ENCODE results near the gene EGF. TPM values are rescaled to one million over a fixed set of nuclear protein-coding genes. Genes with fewer than 3 reads are reported as not detected.

The EGF gene
- total RNA-seq, 3 donors from 2014 or later, result 12.5 to 15.5 TPM; not detected in 1

- Histone ChIP-seq H3K4me3 (no peak overlapping the region), H3K9me3 (no peaks in the 10 kb centered on the region), H3K4me1 (no peaks in the 10 kb centered on the region), H3K36me3 (no peaks in the 10 kb centered on the region), H3K27ac (no peak overlapping the region), H3K27me3 (no peaks in the 10 kb centered on the region)
- intact Hi-C loops (cut with DNase I; ENCODE audit: low total_unique reads), result no loop called here
- TF ChIP-seq CTCF (IDR thresholded peaks at IDR 0.05) (no peak), POLR2AphosphoS5 (IDR thresholded peaks at IDR 0.05) (no peak), POLR2A (IDR thresholded peaks at IDR 0.05) (no peak)
- DNase-seq (ENCODE audit: low spot score in 2 of 2), result no peak
These were observed 77.9 kb downstream of the EGF start for GRCh38 chr4:109990261-109991257.

GRCh38 chr4:109993116-109993515, 80.4 kb downstream of the EGF start:
- no peaks in the 10 kb centered on the region for H3K36me3 ChIP-seq
- no peak for DNase-seq (ENCODE audit: low spot score in 2 of 2)
- H3K4me1 ChIP-seq, result no peaks in the 10 kb centered on the region
- H3K27me3 ChIP-seq, result no peaks in the 10 kb centered on the region
- no peaks in the 10 kb centered on the region for H3K9me3 ChIP-seq
- no peak overlapping the region for H3K27ac ChIP-seq
- intact Hi-C loops (cut with DNase I; ENCODE audit: low total_unique reads), result no loop called here
- no peak for TF ChIP-seq POLR2A (IDR thresholded peaks at IDR 0.05)
- TF ChIP-seq POLR2AphosphoS5 (IDR thresholded peaks at IDR 0.05), result no peak
- TF ChIP-seq CTCF (IDR thresholded peaks at IDR 0.05), result no peak
- no peak overlapping the region for H3K4me3 ChIP-seq

GRCh38 chr4:109994415-109994827, 81.7 kb downstream of the EGF start:
- DNase-seq (ENCODE audit: low spot score in 2 of 2), result no peak
- no peaks in the 10 kb centered on the region for H3K27me3 ChIP-seq
- H3K4me3 ChIP-seq, result no peak overlapping the region
- no peaks in the 10 kb centered on the region for H3K36me3 ChIP-seq
- no peak overlapping the region for H3K27ac ChIP-seq
- TF ChIP-seq CTCF (IDR thresholded peaks at IDR 0.05) (no peak), POLR2A (IDR thresholded peaks at IDR 0.05) (no peak), POLR2AphosphoS5 (IDR thresholded peaks at IDR 0.05) (no peak)
- intact Hi-C loops (cut with DNase I; ENCODE audit: low total_unique reads), result no loop called here
- no peaks in the 10 kb centered on the region for H3K4me1 ChIP-seq
- H3K9me3 ChIP-seq, result no peaks in the 10 kb centered on the region

DNA sequence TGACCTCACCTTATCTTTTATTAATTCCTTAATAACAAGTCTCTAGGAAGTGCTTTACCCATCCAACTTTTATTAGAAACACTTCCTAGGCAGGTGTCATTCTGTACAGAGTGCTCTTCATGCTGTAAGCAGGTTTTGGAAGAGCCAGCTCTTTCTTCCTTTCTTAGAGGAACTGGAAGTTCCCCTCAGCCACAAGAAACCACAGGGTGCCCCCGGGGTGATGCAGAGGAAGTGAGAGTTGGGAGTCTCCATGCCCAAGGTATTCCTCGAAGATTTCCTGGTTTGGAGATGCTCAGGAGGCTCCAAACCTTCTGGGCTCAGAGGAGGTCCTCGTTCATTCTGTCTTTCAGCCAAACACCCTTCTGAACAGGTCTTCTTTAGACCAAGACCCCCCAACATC, 83.8 kb downstream of the EGF start:
- no peaks in the 10 kb centered on the region for H3K9me3 ChIP-seq
- H3K27ac ChIP-seq, result no peak overlapping the region
- H3K4me3 ChIP-seq, result no peak overlapping the region
- no peak for DNase-seq (ENCODE audit: low spot score in 2 of 2)
- intact Hi-C loops (cut with DNase I; ENCODE audit: low total_unique reads), result no loop called here
- no peak for TF ChIP-seq CTCF (IDR thresholded peaks at IDR 0.05)
- no peak for TF ChIP-seq POLR2A (IDR thresholded peaks at IDR 0.05)
- TF ChIP-seq POLR2AphosphoS5 (IDR thresholded peaks at IDR 0.05), result no peak
- no peaks in the 10 kb centered on the region for H3K36me3 ChIP-seq
- H3K27me3 ChIP-seq, result no peaks in the 10 kb centered on the region
- H3K4me1 ChIP-seq, result no peaks in the 10 kb centered on the region

DNA sequence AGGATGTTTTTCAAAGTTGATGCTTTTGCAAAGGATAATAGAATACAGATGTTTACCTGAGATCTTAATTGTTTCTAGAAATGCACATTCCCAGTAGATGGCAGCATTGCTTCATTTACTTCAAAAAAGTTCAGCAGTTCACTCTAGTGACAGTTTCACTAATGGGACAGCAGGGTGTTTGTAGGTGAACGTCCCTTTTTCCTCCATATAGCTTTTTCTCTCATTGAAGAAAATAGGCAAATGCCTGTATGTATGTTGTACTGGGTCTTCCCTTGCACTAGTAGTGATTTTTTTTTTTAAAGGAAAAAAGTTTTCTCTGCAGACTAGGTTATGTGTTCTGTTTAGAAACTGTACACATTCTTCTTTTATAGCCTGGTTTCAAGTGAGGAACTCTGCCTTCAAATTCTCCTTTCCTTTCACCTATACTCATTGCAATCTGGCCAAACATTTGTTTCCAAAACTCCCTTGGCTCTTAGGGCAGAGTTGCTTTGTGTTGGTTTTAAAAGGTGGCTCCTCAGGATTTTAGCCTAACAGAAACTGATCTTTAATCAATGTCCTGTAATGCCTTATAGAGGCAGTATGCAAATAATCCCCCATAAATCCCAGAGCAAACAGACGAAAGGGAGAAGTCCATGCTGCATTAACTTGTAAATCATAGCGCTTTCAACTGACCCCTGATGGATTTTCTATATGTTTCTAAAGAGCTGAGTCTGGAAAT, 86.3 kb downstream of the EGF start:
- intact Hi-C loops (cut with DNase I; ENCODE audit: low total_unique reads), result no loop called here
- H3K27me3 ChIP-seq, result no peaks in the 10 kb centered on the region
- H3K4me3 ChIP-seq, result no peak overlapping the region
- no peak for TF ChIP-seq POLR2A (IDR thresholded peaks at IDR 0.05)
- peak in 2 of 3 donors; percentile 56 to 69 for TF ChIP-seq CTCF (IDR thresholded peaks at IDR 0.05)
- no peaks in the 10 kb centered on the region for H3K36me3 ChIP-seq
- no peak overlapping the region for H3K27ac ChIP-seq
- no peaks in the 10 kb centered on the region for H3K9me3 ChIP-seq
- H3K4me1 ChIP-seq, result no peaks in the 10 kb centered on the region
- DNase-seq (ENCODE audit: low spot score in 2 of 2), result no peak
